Neural progenitor cell (in vitro differentiated cells): ENCODE data around the gene COX4I2.

Experiments
- EZH2phosphoT487 ChIP-seq: fragments of 200-600 bp; sonication (generic); IDR thresholded peaks from 2 replicates; pipeline ENCODE4 v1.6.1; 2017; ENCODE audit warnings: antibody characterized with exemption
- TF ChIP-seq, protein P1 (sequence below): fragments of 200-600 bp; sonication (generic); IDR thresholded peaks from 2 replicates; pipeline ENCODE4 v1.5.1; 2017; ENCODE audit warnings: antibody characterized with exemption, mild to moderate bottlenecking

DNA sequence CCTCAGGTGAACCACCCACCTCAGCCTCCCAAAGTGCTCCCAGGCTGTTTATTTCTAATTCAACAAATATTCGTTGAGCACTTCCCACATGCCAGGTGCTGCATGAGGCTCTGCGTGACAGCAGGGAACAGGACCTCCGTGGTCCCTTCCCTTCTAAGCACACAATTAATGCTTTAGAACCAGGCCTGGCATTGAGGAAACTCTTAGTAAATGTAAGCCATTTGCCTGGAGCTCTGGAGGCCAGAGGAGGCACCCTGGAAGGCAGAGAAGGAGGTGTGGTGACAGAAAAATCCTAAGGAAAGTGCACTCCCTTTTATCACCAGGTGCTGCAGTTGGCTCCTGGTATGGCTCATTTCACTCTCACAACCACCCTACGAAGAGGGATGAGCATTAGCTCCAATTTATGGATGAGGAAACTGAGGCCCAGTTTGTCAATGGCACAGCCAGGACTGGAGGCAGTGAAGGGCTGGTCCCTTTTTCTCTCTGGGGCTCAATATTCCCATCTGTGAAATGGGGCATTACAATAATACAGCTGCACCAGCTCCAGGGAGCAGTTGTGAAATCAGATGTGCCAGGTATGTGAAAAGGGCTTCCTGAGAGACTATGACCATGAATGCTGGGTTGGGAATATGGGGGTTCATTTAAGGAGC, 40.8 kb upstream of the COX4I2 start:
- TF ChIP-seq, protein P1, sequence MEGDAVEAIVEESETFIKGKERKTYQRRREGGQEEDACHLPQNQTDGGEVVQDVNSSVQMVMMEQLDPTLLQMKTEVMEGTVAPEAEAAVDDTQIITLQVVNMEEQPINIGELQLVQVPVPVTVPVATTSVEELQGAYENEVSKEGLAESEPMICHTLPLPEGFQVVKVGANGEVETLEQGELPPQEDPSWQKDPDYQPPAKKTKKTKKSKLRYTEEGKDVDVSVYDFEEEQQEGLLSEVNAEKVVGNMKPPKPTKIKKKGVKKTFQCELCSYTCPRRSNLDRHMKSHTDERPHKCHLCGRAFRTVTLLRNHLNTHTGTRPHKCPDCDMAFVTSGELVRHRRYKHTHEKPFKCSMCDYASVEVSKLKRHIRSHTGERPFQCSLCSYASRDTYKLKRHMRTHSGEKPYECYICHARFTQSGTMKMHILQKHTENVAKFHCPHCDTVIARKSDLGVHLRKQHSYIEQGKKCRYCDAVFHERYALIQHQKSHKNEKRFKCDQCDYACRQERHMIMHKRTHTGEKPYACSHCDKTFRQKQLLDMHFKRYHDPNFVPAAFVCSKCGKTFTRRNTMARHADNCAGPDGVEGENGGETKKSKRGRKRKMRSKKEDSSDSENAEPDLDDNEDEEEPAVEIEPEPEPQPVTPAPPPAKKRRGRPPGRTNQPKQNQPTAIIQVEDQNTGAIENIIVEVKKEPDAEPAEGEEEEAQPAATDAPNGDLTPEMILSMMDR, result no peak
- TF ChIP-seq EZH2phosphoT487, result no peak
